Lower leg skin (tissue), 4 donors: Measurements from ENCODE around the gene EREG. TPM values are rescaled to one million over a fixed set of nuclear protein-coding genes. Genes with fewer than 3 reads are reported as not detected.

Experiments used
- DNase-seq, 2 donors: peaks; one replicate each; pipeline ENCODE4 v3.0.0-alpha.2; 2019; ENCODE audit warnings: low spot score in 2 of 2
- H3K4me3 ChIP-seq: fragments of 200-600 bp; sonication (generic); 2 replicates; pipeline ENCODE4 v1.5.1; 2017; ENCODE audit warnings: mild to moderate bottlenecking, low read depth; ENCODE audit not compliant: poor library complexity, severe bottlenecking
- POLR2A ChIP-seq, 2 donors: fragments of 450-650 bp; IDR thresholded peaks; one replicate each; pipeline ENCODE4 v1.6.1; 2016 to 2017; ENCODE audit warnings: antibody characterized with exemption in 2 of 2, mild to moderate bottlenecking in 1 of 2, moderate library complexity in 1 of 2
- WGBS, 2 donors: methylation state at CpG; one replicate each; pipeline ENCODE4 v1.1.5; 2018; 5-methylcytosine and 5-hydroxymethylcytosine counted together
- intact Hi-C: fragments of 100-400 bp; cut with DNase I; formaldehyde crosslinking; loops from one replicate; pipeline ENCODE4 v1.15.0; 2023; ENCODE audit warnings: low total_unique reads
- total RNA-seq, 4 donors: library from RNA; depleted of rRNA; stranded (reverse); fragments of >200 nt; gene quantifications; one replicate each; pipeline ENCODE4 v1.1.0, GENCODE V29; 2016
- TF ChIP-seq, protein P1 (sequence below), 3 donors: fragments of 450-650 bp; IDR thresholded peaks; one replicate each; pipeline ENCODE4 v1.5.1; 2016; ENCODE audit warnings: antibody characterized with exemption in 3 of 3, mild to moderate bottlenecking in 3 of 3, moderate library complexity in 2 of 3

Gene EREG
- total RNA-seq, 4 donors from 2014 or later = 21.4 to 52.1 (median 44.3) TPM

DNA sequence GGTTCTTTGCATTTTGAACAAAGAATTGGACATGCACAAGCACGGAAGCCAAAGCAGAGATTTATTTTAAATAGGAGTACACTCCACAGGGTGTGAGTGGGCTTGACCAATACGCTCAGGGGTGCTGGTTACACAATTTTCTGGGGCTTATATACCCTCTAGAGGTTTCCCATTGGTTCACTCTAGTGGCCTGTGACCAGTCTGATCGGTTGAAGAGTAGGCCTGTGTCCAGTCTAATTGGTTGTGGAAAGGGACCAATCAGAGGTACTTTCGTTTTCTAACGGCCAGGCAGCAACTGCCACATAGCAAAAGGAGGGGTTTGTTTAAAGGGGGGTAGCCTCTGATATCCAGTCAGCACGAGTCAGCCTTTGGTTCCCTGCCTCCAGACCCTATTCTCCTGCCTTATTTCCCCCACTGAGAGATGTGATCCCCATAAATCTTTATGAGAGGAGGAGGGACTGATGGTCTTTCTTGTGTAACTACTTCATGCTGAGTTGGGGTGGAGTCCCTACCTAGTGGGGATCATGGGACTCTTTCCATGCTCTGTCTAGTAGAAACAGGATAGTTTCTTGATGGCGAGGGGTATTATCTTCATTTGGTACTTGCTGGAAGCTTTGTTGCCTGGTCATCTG, 68.7 kb downstream of the EREG start:
- 71 to 86% methylated on average over 7 of the region's 7 CpGs for WGBS, 2 donors
- DNase-seq = no peak
- intact Hi-C loops = no loop called here
- H3K4me3 ChIP-seq = no peak overlapping the region
- TF ChIP-seq POLR2A (IDR thresholded peaks at IDR 0.05) = no peak
- TF ChIP-seq, protein P1, sequence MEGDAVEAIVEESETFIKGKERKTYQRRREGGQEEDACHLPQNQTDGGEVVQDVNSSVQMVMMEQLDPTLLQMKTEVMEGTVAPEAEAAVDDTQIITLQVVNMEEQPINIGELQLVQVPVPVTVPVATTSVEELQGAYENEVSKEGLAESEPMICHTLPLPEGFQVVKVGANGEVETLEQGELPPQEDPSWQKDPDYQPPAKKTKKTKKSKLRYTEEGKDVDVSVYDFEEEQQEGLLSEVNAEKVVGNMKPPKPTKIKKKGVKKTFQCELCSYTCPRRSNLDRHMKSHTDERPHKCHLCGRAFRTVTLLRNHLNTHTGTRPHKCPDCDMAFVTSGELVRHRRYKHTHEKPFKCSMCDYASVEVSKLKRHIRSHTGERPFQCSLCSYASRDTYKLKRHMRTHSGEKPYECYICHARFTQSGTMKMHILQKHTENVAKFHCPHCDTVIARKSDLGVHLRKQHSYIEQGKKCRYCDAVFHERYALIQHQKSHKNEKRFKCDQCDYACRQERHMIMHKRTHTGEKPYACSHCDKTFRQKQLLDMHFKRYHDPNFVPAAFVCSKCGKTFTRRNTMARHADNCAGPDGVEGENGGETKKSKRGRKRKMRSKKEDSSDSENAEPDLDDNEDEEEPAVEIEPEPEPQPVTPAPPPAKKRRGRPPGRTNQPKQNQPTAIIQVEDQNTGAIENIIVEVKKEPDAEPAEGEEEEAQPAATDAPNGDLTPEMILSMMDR (IDR thresholded peaks at IDR 0.05) = no peak

DNA sequence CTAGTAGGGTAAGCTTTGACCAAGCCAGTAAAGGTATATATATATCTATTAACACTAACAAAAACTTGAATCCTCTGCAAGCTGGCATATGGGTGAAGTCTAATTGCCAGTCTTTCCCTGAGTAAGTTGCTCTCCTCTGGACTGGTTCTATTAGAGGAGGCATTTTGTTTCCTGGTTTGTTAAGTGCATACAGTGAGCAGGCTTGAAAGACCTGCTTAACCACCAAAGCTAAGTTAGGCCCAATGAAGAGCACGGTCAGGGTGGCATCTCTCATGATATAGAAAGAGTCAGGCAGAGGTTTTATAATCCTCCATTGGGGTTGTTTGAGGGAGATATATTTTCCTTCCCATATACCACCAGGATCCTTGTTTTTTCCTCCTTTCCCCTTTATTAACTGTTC, 70.4 kb downstream of the EREG start:
- 73 to 87% methylated on average over 1 of the region's 1 CpG for WGBS, 2 donors
- no peak overlapping the region for H3K4me3 ChIP-seq
- intact Hi-C loops = no loop called here
- TF ChIP-seq, protein P1 (IDR thresholded peaks at IDR 0.05) = no peak
- no peak for TF ChIP-seq POLR2A (IDR thresholded peaks at IDR 0.05)
- no peak for DNase-seq

DNA sequence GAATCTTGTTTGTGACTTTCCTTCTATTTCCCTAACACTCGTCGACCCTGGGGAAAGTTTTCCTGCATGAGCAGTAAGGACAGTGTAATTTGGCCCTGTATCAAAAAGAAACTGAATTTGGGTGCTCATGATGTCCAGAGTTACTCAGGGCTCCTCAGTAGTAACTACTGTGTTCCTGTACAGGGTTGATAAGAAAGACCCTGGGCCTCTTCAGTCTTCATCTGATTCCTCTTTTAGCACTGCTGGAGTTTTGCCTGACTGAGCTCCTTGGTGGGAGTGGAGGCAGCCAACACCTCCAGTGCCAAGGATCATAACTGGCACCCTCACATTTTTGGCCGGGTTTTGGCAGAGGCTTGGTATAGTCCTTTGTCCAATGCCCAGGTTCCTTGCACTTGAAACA, 72.9 kb downstream of the EREG start:
- WGBS, 2 donors = 87 to 89% methylated on average over 3 of the region's 3 CpGs
- H3K4me3 ChIP-seq = no peak overlapping the region
- no peak for DNase-seq
- TF ChIP-seq, protein P1 (IDR thresholded peaks at IDR 0.05) = no peak
- TF ChIP-seq POLR2A (IDR thresholded peaks at IDR 0.05) = no peak
- intact Hi-C loops = no loop called here

Other genes with a start within 250 kb of the EREG start
- gene MTHFD2L, start 207.0 kb upstream of the EREG start, total RNA-seq = 10 to 100 TPM in 2 of 4 donors, 1 to 10 TPM in 2; 3.5 to 16.2 (median 10.9) TPM
- gene EPGN, start 56.7 kb upstream of the EREG start, total RNA-seq = 10 to 100 TPM in 2 of 4 donors, 1 to 10 TPM in 2; 4.0 to 27.9 (median 16.9) TPM
- gene AREG, start 80.0 kb downstream of the EREG start, total RNA-seq = 10 to 100 TPM in 3 of 4 donors, 1 to 10 TPM in 1; 7.4 to 15.2 (median 11.6) TPM